HFFc6 (cell line): ENCODE measurements around the gene MVK. TPM values are rescaled to one million over a fixed set of nuclear protein-coding genes. Genes with fewer than 3 reads are reported as not detected.

ENCODE experiments used
- DNase-seq: peaks from one replicate; pipeline ENCODE4 v3.0.0-alpha.2; 2018
- H3K27ac Mint-ChIP-seq: 2 replicates; pipeline ENCODE4 v1.8.0; 2020; ENCODE audit warnings: mild to moderate bottlenecking, mixed read lengths
- H3K27me3 Mint-ChIP-seq: 2 replicates; pipeline ENCODE4 v1.8.0; 2021; ENCODE audit warnings: mild to moderate bottlenecking, moderate library complexity, mixed read lengths; ENCODE audit not compliant: insufficient read depth
- H3K36me3 Mint-ChIP-seq: 2 replicates; pipeline ENCODE4 v1.8.0; 2021; ENCODE audit warnings: low read depth, mixed read lengths
- H3K4me1 Mint-ChIP-seq: 2 replicates; pipeline ENCODE4 v1.8.0; 2020; ENCODE audit warnings: low read depth, mixed read lengths
- H3K4me3 Mint-ChIP-seq: 2 replicates; pipeline ENCODE4 v1.8.0; 2020; ENCODE audit warnings: mild to moderate bottlenecking, moderate library complexity, mixed read lengths
- H3K9me3 Mint-ChIP-seq: 2 replicates; pipeline ENCODE4 v1.8.0; 2020; ENCODE audit warnings: mild to moderate bottlenecking, mixed read lengths
- total RNA-seq, 6 experiments: library from RNA; stranded (reverse); fragmentation: NEBNext Ultra II Directional; extraction: Animal tissue kit (Norgen Biotek cat#: 25700); gene quantifications; 2 replicates in 1 of 6; 3 replicates in 5 of 6; pipeline ENCODE4 v1.2.3, GENCODE V29; 2021
- TF ChIP-seq, protein P1 (sequence below): fragments of 200-600 bp; sonication (generic); IDR thresholded peaks from 2 replicates; pipeline ENCODE4 v1.5.0; 2021; ENCODE audit warnings: antibody characterized with exemption, mild to moderate bottlenecking

MVK gene
- total RNA-seq, 6 experiments from 2014 or later: 7.1 to 10.4 (median 7.9) TPM

DNA sequence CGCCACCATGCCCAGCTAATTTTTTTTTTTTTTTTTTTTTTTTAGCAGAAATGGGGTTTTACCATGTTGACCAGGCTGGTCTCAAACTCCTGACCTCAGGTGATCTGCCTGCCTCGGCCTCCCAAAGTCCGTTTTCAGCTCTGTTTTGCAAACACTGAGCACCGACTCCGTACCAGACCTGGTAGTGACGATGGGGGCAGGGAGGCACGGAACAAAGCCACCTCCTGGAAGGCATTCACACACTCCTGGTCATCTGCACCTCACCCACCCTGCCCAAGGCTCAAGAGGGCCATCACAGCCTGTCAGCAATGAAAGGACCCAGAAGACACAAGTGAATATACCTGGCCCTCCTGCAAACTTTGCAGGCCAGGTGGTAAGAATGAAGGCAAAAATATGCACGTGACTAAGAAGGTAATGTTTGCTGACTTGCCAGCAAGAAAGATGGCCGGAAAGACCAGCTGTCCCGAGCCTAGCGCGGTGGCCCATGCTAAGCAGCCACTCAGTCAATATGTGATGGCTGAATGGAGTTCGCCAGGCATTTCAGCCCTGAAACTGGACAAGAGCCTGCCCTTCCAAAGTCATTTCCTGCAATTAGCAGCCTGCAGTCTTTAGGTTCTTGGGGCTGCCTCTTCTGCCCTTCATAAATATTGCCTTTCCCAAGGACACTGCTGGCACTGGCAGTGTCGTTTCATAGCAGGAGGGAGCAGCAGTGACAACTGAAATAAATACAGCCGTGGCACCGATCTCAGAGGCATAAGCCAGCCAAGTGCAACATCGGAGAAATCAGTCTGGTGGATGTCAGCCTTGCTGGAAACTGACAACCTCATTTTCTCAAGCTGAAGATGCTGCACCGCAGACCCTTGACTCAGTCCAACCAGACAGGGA, 17.9 kb upstream of the MVK start:
- H3K36me3 Mint-ChIP-seq: no peaks in the 10 kb centered on the region
- no peak overlapping the region for H3K27ac Mint-ChIP-seq
- no peaks in the 10 kb centered on the region for H3K4me1 Mint-ChIP-seq
- no peak for DNase-seq
- peaks cover 22% of the 10 kb centered on the region for H3K27me3 Mint-ChIP-seq
- TF ChIP-seq, protein P1, sequence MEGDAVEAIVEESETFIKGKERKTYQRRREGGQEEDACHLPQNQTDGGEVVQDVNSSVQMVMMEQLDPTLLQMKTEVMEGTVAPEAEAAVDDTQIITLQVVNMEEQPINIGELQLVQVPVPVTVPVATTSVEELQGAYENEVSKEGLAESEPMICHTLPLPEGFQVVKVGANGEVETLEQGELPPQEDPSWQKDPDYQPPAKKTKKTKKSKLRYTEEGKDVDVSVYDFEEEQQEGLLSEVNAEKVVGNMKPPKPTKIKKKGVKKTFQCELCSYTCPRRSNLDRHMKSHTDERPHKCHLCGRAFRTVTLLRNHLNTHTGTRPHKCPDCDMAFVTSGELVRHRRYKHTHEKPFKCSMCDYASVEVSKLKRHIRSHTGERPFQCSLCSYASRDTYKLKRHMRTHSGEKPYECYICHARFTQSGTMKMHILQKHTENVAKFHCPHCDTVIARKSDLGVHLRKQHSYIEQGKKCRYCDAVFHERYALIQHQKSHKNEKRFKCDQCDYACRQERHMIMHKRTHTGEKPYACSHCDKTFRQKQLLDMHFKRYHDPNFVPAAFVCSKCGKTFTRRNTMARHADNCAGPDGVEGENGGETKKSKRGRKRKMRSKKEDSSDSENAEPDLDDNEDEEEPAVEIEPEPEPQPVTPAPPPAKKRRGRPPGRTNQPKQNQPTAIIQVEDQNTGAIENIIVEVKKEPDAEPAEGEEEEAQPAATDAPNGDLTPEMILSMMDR: no peak
- no peak overlapping the region for H3K4me3 Mint-ChIP-seq
- no peaks in the 10 kb centered on the region for H3K9me3 Mint-ChIP-seq

DNA sequence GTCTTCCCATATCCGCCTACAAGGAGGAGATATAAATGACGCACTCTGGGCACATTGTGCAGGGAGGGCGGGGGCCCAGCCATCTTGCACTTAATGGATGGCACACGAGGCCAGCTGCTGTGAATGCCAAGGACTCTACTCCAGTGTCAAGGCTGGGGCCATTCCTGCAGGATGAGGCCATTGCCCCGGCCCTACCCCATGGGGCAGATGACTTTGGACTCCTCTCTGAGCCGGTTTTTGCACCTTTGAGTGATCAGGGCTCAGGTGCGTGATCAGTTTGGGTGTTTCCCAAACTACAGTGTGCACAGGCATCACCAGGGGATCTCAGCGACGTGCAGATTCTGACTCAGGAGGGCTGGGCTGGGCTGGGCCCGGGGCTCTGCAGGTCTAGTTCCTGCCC, 16.4 kb upstream of the MVK start:
- H3K36me3 Mint-ChIP-seq: peaks cover 7% of the 10 kb centered on the region
- TF ChIP-seq, protein P1: no peak

DNA sequence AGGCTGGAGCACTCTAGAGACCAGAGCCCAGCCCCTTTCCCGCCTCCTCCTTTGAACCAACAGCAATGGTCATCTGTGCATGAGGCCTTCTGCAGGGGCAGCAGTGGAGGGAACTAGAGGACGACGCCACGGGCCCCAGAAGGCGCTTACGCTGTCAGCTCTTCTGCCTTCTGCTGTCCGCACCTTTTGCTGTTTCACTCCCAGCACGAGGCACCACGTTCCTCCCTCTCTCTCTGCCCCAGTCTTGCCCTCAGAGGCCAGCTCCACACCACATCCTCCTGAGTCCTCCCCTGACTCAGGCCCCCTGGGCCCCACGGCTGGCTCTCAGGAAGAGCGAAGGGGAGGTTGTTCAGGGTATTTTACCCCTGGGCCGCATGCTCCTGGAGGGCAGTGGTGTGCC, 15.8 kb upstream of the MVK start:
- TF ChIP-seq, protein P1: no peak
- no peak for DNase-seq
- H3K27me3 Mint-ChIP-seq: peaks cover 13% of the 10 kb centered on the region

More for the DNA sequence above, 16.4 kb upstream of the MVK start:
- Mint-ChIP-seq H3K9me3 (peaks cover 2% of the 10 kb centered on the region; the same call in 1 of the 2 replicates), H3K27me3 (peaks cover 13% of the 10 kb centered on the region), H3K27ac (no peak overlapping the region), H3K4me1 (no peaks in the 10 kb centered on the region), H3K4me3 (no peak overlapping the region)
- DNase-seq: no peak

DNA sequence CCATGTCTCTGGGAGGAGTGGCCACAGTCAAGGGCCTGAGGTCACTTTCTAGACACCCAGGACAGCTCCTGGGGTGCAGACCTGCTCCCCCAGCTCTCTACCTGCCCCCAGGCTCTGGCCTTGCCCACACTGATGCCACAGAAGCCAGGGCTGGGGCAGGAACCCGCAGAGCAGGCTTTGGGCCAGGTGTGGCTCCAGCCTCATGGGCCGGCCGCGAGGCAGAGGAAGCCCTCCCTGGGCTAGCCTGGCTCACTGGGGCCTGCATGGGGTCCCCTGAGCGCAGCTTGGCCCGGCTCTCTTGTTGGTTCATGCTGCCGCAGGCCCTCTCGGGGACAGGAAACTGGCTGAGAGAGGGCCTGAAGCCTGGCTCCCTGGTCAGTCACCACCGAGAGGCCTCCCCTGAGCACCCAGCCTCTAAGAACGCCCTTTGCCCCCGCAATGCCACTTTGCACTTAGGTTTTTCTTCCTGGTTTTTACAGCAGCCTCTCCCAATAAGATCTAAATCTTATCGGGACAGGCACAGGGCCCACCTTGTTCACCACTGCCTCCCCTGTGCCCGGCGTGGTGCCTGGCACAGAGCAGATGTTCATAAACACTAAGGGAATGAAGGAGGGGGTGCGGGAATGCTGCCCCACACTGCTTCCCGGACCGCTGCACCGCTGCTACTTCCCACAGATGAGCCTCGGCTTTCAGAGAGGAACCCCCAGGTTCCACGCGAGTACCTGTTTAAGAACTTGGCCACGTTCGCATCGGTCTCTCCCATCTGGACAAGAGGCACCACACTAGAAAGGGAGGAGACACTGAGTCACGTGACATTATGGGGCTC, 15.0 kb upstream of the MVK start:
- Mint-ChIP-seq H3K36me3 (peaks cover 9% of the 10 kb centered on the region), H3K4me3 (no peak overlapping the region), H3K9me3 (peaks cover 4% of the 10 kb centered on the region; the same call in 1 of the 2 replicates), H3K4me1 (no peaks in the 10 kb centered on the region), H3K27ac (no peak overlapping the region), H3K27me3 (peaks cover 13% of the 10 kb centered on the region)
- no peak for DNase-seq
- TF ChIP-seq, protein P1: no peak

More for the DNA sequence above, 15.8 kb upstream of the MVK start:
- Mint-ChIP-seq H3K4me3 (no peak overlapping the region), H3K36me3 (peaks cover 9% of the 10 kb centered on the region), H3K27ac (no peak overlapping the region), H3K4me1 (no peaks in the 10 kb centered on the region), H3K9me3 (peaks cover 4% of the 10 kb centered on the region; the same call in 1 of the 2 replicates)

DNA sequence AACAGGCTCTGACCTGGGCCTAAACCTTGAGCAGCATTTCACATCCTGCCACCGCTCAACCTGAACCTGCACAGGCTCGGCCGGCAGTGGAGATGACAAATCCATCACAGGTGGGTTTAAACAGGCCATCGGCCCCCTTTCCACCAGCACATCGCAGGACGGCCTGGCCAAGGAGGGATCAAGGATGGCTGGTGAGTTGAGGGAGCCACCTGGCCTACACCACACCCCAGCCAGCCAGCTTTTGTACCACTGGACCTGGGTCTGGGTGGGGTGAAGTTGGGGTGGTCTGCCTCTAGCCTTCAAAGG, 14.4 kb upstream of the MVK start:
- no peaks in the 10 kb centered on the region for H3K4me1 Mint-ChIP-seq
- H3K27ac Mint-ChIP-seq: no peak overlapping the region
- H3K9me3 Mint-ChIP-seq: peaks cover 4% of the 10 kb centered on the region; the same call in 1 of the 2 replicates
- DNase-seq: no peak
- no peak overlapping the region for H3K4me3 Mint-ChIP-seq
- TF ChIP-seq, protein P1: no peak
- H3K27me3 Mint-ChIP-seq: peaks cover 7% of the 10 kb centered on the region
- H3K36me3 Mint-ChIP-seq: peaks cover 9% of the 10 kb centered on the region
